ENCODE results near the gene ZNF891. TPM values are rescaled to one million over a fixed set of nuclear protein-coding genes. Genes with fewer than 3 reads are reported as not detected.

ZNF891 gene
- total RNA-seq, 1 experiment from 2014 or later = 0.02 TPM

DNA sequence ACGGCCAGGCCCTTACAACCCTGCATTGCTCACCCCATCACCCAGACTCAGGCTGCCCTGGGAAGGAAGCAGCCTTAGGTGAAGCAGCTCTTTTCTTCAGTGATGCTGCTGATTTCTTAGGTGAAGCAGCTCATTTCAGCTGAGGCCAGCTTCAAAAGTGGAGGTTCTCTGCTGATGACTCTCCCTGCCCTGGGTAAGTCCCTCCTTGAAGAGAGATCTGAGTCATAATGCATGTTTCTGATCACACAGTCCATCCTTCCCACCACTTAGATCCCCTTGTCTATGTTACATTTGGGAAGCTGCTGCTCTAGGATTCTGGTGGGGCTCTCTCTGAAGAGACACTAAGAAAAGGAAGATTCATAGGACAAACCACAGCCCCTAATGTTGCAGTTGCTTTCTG is 66.5 kb downstream of the ZNF891 start (continued):
- TF ChIP-seq, protein P1, sequence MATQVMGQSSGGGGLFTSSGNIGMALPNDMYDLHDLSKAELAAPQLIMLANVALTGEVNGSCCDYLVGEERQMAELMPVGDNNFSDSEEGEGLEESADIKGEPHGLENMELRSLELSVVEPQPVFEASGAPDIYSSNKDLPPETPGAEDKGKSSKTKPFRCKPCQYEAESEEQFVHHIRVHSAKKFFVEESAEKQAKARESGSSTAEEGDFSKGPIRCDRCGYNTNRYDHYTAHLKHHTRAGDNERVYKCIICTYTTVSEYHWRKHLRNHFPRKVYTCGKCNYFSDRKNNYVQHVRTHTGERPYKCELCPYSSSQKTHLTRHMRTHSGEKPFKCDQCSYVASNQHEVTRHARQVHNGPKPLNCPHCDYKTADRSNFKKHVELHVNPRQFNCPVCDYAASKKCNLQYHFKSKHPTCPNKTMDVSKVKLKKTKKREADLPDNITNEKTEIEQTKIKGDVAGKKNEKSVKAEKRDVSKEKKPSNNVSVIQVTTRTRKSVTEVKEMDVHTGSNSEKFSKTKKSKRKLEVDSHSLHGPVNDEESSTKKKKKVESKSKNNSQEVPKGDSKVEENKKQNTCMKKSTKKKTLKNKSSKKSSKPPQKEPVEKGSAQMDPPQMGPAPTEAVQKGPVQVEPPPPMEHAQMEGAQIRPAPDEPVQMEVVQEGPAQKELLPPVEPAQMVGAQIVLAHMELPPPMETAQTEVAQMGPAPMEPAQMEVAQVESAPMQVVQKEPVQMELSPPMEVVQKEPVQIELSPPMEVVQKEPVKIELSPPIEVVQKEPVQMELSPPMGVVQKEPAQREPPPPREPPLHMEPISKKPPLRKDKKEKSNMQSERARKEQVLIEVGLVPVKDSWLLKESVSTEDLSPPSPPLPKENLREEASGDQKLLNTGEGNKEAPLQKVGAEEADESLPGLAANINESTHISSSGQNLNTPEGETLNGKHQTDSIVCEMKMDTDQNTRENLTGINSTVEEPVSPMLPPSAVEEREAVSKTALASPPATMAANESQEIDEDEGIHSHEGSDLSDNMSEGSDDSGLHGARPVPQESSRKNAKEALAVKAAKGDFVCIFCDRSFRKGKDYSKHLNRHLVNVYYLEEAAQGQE (IDR thresholded peaks at IDR 0.05; ENCODE audit: low read depth) = no peak

DNA sequence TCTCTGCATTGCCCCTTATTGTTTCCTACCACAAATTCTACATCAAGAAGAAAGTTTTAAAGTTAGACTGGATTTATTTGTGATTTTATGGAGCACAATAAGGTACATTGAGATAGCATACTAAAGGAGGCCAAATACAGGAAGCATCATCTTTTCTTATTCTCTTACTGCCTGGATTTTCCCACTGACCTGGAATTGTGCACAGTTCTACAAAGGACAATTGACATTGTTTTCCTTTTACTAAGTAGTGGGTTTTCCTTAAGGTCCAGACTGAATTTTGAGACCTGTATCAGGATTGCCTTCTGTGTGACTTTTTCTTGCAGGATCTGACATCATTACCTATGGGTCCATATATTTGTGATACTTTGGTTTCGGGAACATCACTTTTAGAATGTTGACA is 68.1 kb downstream of the ZNF891 start:
- CTCF ChIA-PET = no interaction called here

More for the DNA sequence above, 68.1 kb downstream of the ZNF891 start:
- H3K79me2 ChIP-seq (ENCODE audit: insufficient read depth, low read length) = no peaks in the 10 kb centered on the region
- H3K9me3 ChIP-seq (ENCODE audit: control insufficient read depth in 1 of 2, insufficient read depth in 1 of 2, low read depth in 1 of 2, low read length in 2 of 2) = peaks cover 67 to 77% of the 10 kb centered on the region in 2 experiments; a peak in 3 of 4 replicates
- POLR2A ChIA-PET = no interaction called here
- no peaks in the 10 kb centered on the region for H3K9me2 ChIP-seq (ENCODE audit: insufficient read depth)
- no peak for ATAC-seq
- H3K27ac ChIP-seq (ENCODE audit: low read depth, low read length) = no peak overlapping the region
- no peaks in the 10 kb centered on the region for H3K4me1 ChIP-seq (ENCODE audit: control insufficient read depth in 1 of 2, insufficient read depth in 2 of 2, low read length in 2 of 2)
- no peak overlapping the region for H3K4me3 ChIP-seq (replicated peaks in 1 of 2; ENCODE audit: low read depth in 1 of 2, low read length in 2 of 2)
- RAD21 ChIA-PET (ENCODE audit: low non-redundant PET in 1 of 2, low total read pairs in 2 of 2, uncharacterized antibody in 2 of 2, unreplicated experiment in 2 of 2) = no interaction called here
- H3K4me2 ChIP-seq (ENCODE audit: low read length) = no peak overlapping the region
- no peaks in the 10 kb centered on the region for H3K27me3 ChIP-seq (ENCODE audit: insufficient read depth, low read length)
- DNase-seq (ENCODE audit: low read depth, low spot score) = no peak
- intact Hi-C loops (cut with micrococcal nuclease) = no loop called here
- no TSS peak for BruUV-seq (replicated peaks)
- no peak overlapping the region for H3K9ac ChIP-seq (ENCODE audit: low read length)
- H4K20me1 ChIP-seq (ENCODE audit: insufficient read depth) = no peaks in the 10 kb centered on the region
- TF ChIP-seq, protein P2, sequence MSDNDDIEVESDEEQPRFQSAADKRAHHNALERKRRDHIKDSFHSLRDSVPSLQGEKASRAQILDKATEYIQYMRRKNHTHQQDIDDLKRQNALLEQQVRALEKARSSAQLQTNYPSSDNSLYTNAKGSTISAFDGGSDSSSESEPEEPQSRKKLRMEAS (IDR thresholded peaks at IDR 0.05) = no peak
- TF ChIP-seq RAD21 (IDR thresholded peaks at IDR 0.05; ENCODE audit: low read depth) = no peak
- TF ChIP-seq, protein P3, sequence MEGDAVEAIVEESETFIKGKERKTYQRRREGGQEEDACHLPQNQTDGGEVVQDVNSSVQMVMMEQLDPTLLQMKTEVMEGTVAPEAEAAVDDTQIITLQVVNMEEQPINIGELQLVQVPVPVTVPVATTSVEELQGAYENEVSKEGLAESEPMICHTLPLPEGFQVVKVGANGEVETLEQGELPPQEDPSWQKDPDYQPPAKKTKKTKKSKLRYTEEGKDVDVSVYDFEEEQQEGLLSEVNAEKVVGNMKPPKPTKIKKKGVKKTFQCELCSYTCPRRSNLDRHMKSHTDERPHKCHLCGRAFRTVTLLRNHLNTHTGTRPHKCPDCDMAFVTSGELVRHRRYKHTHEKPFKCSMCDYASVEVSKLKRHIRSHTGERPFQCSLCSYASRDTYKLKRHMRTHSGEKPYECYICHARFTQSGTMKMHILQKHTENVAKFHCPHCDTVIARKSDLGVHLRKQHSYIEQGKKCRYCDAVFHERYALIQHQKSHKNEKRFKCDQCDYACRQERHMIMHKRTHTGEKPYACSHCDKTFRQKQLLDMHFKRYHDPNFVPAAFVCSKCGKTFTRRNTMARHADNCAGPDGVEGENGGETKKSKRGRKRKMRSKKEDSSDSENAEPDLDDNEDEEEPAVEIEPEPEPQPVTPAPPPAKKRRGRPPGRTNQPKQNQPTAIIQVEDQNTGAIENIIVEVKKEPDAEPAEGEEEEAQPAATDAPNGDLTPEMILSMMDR (IDR thresholded peaks at IDR 0.05 in 2 of 3, conservative IDR thresholded peaks at IDR 0.05 in 1 of 3; ENCODE audit: borderline replicate concordance in 1 of 3, insufficient read depth in 1 of 3, low read depth in 2 of 3, low read length in 2 of 3) = no peak
- no peak for TF ChIP-seq CBX3 (IDR thresholded peaks at IDR 0.05; ENCODE audit: low read depth)
- no peak for TF ChIP-seq EZH2phosphoT487 (IDR thresholded peaks at IDR 0.05; ENCODE audit: borderline replicate concordance)
- no peak for TF ChIP-seq SP1 (IDR thresholded peaks at IDR 0.05; ENCODE audit: low read depth)
- no peak for TF ChIP-seq SIN3A (IDR thresholded peaks at IDR 0.05; ENCODE audit: low read depth)
- 0 out of 4 replicates have a peak, but pooled peaks cover 0 to 2% of the 10 kb centered on the region in 2 experiments for H3K36me3 ChIP-seq (ENCODE audit: control insufficient read depth in 1 of 2, insufficient read depth in 2 of 2, low read length in 2 of 2)
- H2AFZ ChIP-seq (ENCODE audit: low read depth, low read length, poor library complexity, severe bottlenecking) = no peak overlapping the region

Data from HCT116 (cell line).